ENCODE measurements around the gene CLDN7. TPM values are rescaled to one million over a fixed set of nuclear protein-coding genes. Genes with fewer than 3 reads are reported as not detected.

CLDN7 gene
- total RNA-seq, 4 donors from 2014 or later: 1.4 to 16.9 (median 4.7) TPM; not detected in 1

GRCh38 chr17:7243453-7243729, 18.9 kb downstream of the CLDN7 start:
- Histone ChIP-seq H3K4me3 (peak overlapping the region; percentile 78 to 87), H3K27ac (peak overlapping the region; percentile 80 to 98 (median 96)), H3K36me3 (peaks cover 0 to 51% of the 10 kb centered on the region in 2 donors), H3K9me3 (no peaks in the 10 kb centered on the region), H3K27me3 (no peaks in the 10 kb centered on the region), H3K4me1 (peaks cover 8 to 55% (median 25%) of the 10 kb centered on the region in 3 donors)
- TF ChIP-seq POLR2A (IDR thresholded peaks at IDR 0.05): no peak
- 38% methylated on average over 1 of the region's 2 CpGs; no CpG with 5 or more reads in 1 of the 2 donors for WGBS, 2 donors (ENCODE audit: low coverage in 1 of 2)
- ATAC-seq: no peak

- Histone ChIP-seq H3K27me3 (no peaks in the 10 kb centered on the region), H3K4me1 (peaks cover 8 to 52% (median 25%) of the 10 kb centered on the region in 3 donors), H3K36me3 (peaks cover 0 to 51% of the 10 kb centered on the region in 2 donors), H3K4me3 (peak overlapping the region; percentile 78 to 87), H3K27ac (peak overlapping the region; percentile 80 to 98 (median 96)), H3K9me3 (no peaks in the 10 kb centered on the region)
- TF ChIP-seq CTCF (IDR thresholded peaks at IDR 0.05) (peak in 2 of 4 experiments; percentile 14 to 27), EP300 (IDR thresholded peaks at IDR 0.05) (no peak), POLR2A (IDR thresholded peaks at IDR 0.05) (peak; percentile 69), POLR2AphosphoS5 (IDR thresholded peaks at IDR 0.05) (peak; percentile 96)
- peak; percentile 40 for ATAC-seq
- WGBS, 2 donors (ENCODE audit: low coverage in 1 of 2): 1 to 2% methylated on average over 25 to 27 of the region's 49 CpGs
Observed at GRCh38 chr17:7242717-7243452, 19.4 kb downstream of the CLDN7 start.

GRCh38 chr17:7241783-7242716, 20.2 kb downstream of the CLDN7 start, which contains the start of gene GABARAP:
TSS of gene GABARAP (minus strand) at chr17:7242449. CDS start at chr17:7242330, 119 bp downstream.
- peak; percentile 37 for ATAC-seq
- peak within 1 kb of the TSS; percentile 80 to 98 (median 96) for H3K27ac ChIP-seq
- no peaks in the 10 kb centered on the region for H3K9me3 ChIP-seq
- H3K4me3 ChIP-seq: peak within 1 kb of the TSS; percentile 78 to 87
- H3K4me1 ChIP-seq: peaks cover 8 to 51% (median 28%) of the 10 kb centered on the region in 3 donors
- WGBS, 2 donors (ENCODE audit: low coverage in 1 of 2): 1 to 2% methylated on average over 4 to 23 of the region's 62 CpGs
- peaks cover 0 to 50% of the 10 kb centered on the region in 2 donors for H3K36me3 ChIP-seq
- H3K27me3 ChIP-seq: no peaks in the 10 kb centered on the region
- TF ChIP-seq POLR2AphosphoS5 (IDR thresholded peaks at IDR 0.05): peak; percentile 49
- peak in 1 of 4 experiments; percentile 12 for TF ChIP-seq CTCF (IDR thresholded peaks at IDR 0.05)
- no peak for TF ChIP-seq EP300 (IDR thresholded peaks at IDR 0.05)
- TF ChIP-seq POLR2A (IDR thresholded peaks at IDR 0.05): peak; percentile 30 to 59

- no peak for ATAC-seq
- WGBS, 2 donors (ENCODE audit: low coverage in 1 of 2): 27 to 34% methylated on average over 6 to 9 of the region's 9 CpGs
- Histone ChIP-seq H3K27ac (peak overlapping the region; percentile 80 to 98 (median 96)), H3K9me3 (no peaks in the 10 kb centered on the region), H3K36me3 (peaks cover 0 to 48% of the 10 kb centered on the region in 2 donors), H3K4me1 (peaks cover 8 to 55% (median 28%) of the 10 kb centered on the region in 3 donors), H3K27me3 (no peaks in the 10 kb centered on the region), H3K4me3 (peak overlapping the region; percentile 78 to 87)
- TF ChIP-seq EP300 (IDR thresholded peaks at IDR 0.05) (no peak), CTCF (IDR thresholded peaks at IDR 0.05) (no peak), POLR2AphosphoS5 (IDR thresholded peaks at IDR 0.05) (no peak), POLR2A (IDR thresholded peaks at IDR 0.05) (no peak)
Observed at GRCh38 chr17:7241090-7241733, 21.1 kb downstream of the CLDN7 start.

- Histone ChIP-seq H3K4me1 (peaks cover 8 to 60% (median 28%) of the 10 kb centered on the region in 3 donors), H3K4me3 (peak overlapping the region in 1 of 2 donors; percentile 87), H3K27ac (peak overlapping the region in 3 of 4 donors; percentile 94 to 98 (median 98)), H3K36me3 (peaks cover 0 to 48% of the 10 kb centered on the region in 2 donors), H3K27me3 (no peaks in the 10 kb centered on the region), H3K9me3 (no peaks in the 10 kb centered on the region)
- 60% methylated on average over 4 of the region's 4 CpGs; no CpG with 5 or more reads in 1 of the 2 donors for WGBS, 2 donors (ENCODE audit: low coverage in 1 of 2)
- no peak for ATAC-seq
- TF ChIP-seq POLR2AphosphoS5 (IDR thresholded peaks at IDR 0.05): no peak
- TF ChIP-seq POLR2A (IDR thresholded peaks at IDR 0.05): no peak
- TF ChIP-seq CTCF (IDR thresholded peaks at IDR 0.05): no peak
- no peak for TF ChIP-seq EP300 (IDR thresholded peaks at IDR 0.05)
Observed at GRCh38 chr17:7240375-7240774, 21.9 kb downstream of the CLDN7 start.

Data from gastroesophageal sphincter (tissue), 4 donors.